Measurements from ENCODE around the gene HM13. TPM values are rescaled to one million over a fixed set of nuclear protein-coding genes. Genes with fewer than 3 reads are reported as not detected.
"Not testable (repeated sequence)": the region's sequence is repeated elsewhere in the genome, so short reads cannot be mapped to it uniquely, and the experiment has no call there.

Gene HM13
- total RNA-seq, 2 donors from 2014 or later: 131 to 146 TPM

DNA sequence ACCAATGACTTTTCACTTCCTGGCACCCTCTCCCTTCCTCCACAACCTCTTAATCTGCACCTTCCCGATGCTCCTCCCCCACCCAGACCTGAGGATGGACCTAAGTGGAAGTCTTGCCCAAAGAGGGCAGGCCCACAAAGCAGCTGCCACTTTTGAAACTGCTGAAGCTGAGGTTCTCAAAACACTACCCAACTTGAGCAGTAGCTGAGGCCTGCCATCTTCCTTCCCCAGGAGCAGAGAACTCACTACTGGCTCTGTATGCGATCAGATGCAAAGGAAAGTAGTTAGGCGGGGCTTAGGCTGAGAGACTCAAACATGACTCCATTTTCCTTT, 1.5 kb downstream of the HM13 start:
- H3K4me1 Mint-ChIP-seq (ENCODE audit: low read depth): peaks cover 17% of the 10 kb centered on the region
- no peak overlapping the region for H3K4me3 Mint-ChIP-seq
- ATAC-seq (replicated peaks in 1 of 2) (peak in 1 of 2 donors; percentile 8), DNase-seq (peak in 1 of 2 donors; percentile 22)
- no peak overlapping the region for H3K27ac Mint-ChIP-seq
- no peaks in the 10 kb centered on the region for H3K27me3 Mint-ChIP-seq (ENCODE audit: low read depth)
- peaks cover 4 to 7% of the 10 kb centered on the region in 2 donors for H3K36me3 Mint-ChIP-seq (ENCODE audit: insufficient read depth in 2 of 2)
- H3K9me3 Mint-ChIP-seq: no peaks in the 10 kb centered on the region

DNA sequence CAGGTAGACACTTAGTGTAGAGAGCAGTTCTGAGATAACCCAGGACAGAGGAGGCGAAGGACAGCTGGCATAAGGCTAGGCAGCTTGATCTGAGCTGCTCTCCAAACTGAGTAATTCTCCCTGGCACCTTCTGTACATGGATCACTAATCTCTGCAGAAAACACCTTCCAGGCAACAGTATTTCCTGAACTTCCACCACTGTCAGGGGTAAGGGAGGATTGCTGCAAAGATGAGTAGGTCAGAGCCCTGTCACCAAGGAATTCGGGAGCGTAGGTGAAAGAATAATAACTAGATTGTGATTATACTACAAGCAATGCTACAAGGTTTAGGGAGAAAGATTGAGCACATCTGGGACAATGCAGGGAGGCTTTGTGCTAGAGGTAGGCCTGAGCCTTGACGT, 1.9 kb downstream of the HM13 start:
- H3K27me3 Mint-ChIP-seq (ENCODE audit: low read depth): no peaks in the 10 kb centered on the region
- ATAC-seq (replicated peaks in 1 of 2) (no peak), DNase-seq (no peak)
- peaks cover 21% of the 10 kb centered on the region for H3K4me1 Mint-ChIP-seq (ENCODE audit: low read depth)
- H3K27ac Mint-ChIP-seq: no peak overlapping the region
- no peak overlapping the region for H3K4me3 Mint-ChIP-seq
- no peaks in the 10 kb centered on the region for H3K9me3 Mint-ChIP-seq
- peaks cover 4 to 7% of the 10 kb centered on the region in 2 donors for H3K36me3 Mint-ChIP-seq (ENCODE audit: insufficient read depth in 2 of 2)

DNA sequence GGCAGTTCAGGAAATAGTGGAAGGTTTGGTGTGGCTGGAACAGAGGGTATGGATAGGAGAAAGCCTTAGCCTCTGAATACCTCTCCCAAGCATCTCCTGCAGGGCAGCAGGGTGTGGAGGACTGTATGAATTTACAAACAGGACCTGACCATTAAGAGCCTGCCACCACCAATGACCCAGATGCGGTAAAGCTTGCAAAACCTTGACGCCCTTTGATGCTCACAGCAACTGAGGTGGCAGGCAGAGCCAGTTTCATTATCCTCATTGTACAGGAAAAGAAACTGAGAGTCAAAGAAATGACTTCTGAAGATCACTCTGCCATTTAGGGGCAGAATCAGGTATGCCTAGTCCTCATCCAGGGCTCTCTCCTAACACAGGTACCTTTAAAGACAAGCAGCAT, 2.4 kb downstream of the HM13 start:
- DNase-seq (peak; percentile 24 to 31), ATAC-seq (replicated peaks in 1 of 2) (peak in 1 of 2 donors; percentile 41)
- H3K27me3 Mint-ChIP-seq (ENCODE audit: low read depth): no peaks in the 10 kb centered on the region

DNA sequence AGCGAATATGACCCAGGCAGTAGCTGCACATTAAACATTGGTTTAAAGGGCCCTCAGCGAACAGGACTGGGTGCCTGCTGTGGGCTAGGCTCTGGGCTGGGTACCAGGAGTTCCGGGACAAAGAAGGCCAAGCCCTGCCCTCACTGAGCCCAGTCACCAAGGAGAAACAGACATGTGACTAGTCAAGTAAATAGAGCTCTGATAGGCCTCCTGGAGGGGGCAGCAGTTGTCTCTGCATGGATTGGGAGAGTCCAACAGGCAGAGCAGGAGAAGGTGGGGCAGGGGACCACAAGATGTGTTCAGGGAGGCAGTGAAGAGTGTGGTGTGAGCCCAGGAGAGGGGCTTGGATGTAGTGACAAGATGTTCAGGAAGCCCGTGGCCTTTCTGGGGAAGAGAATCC, 3.1 kb downstream of the HM13 start:
- H3K36me3 Mint-ChIP-seq (ENCODE audit: insufficient read depth in 2 of 2): peaks cover 4 to 7% of the 10 kb centered on the region in 2 donors
- no peak overlapping the region for H3K27ac Mint-ChIP-seq
- peaks cover 31% of the 10 kb centered on the region for H3K4me1 Mint-ChIP-seq (ENCODE audit: low read depth)
- no peaks in the 10 kb centered on the region for H3K27me3 Mint-ChIP-seq (ENCODE audit: low read depth)
- H3K9me3 Mint-ChIP-seq: no peaks in the 10 kb centered on the region
- no peak for ATAC-seq (replicated peaks in 1 of 2)
- DNase-seq: no peak
- no peak overlapping the region for H3K4me3 Mint-ChIP-seq

More for the DNA sequence above, 2.4 kb downstream of the HM13 start:
- Mint-ChIP-seq H3K36me3 (ENCODE audit: insufficient read depth in 2 of 2) (peaks cover 4 to 7% of the 10 kb centered on the region in 2 donors), H3K4me3 (no peak overlapping the region), H3K4me1 (ENCODE audit: low read depth) (peaks cover 25% of the 10 kb centered on the region), H3K9me3 (no peaks in the 10 kb centered on the region), H3K27ac (no peak overlapping the region)

DNA sequence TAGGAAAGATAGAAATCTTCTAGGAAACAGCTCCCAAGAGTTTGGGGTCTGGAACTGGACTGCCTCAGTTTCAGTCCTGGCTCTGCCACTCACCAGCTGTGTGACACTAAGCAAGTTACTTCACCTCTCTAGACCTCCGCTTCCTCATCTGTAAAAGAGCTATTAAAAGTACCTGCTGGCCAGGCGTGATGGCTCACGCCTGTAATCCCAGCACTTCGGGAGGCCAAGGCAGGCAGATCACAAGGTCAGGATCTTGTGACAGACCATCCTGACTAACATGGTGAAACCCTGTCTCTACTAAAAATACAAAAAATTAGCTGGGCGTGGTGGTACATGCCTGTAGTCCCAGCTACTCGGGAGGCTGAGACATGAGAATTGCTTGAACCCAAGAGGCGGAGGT, 7.0 kb downstream of the HM13 start:
- H3K9me3 Mint-ChIP-seq; DNase-seq; ATAC-seq (replicated peaks in 1 of 2); H3K27me3 Mint-ChIP-seq (ENCODE audit: low read depth); H3K27ac Mint-ChIP-seq; H3K4me3 Mint-ChIP-seq: not testable (repeated sequence)
- H3K4me1 Mint-ChIP-seq (ENCODE audit: low read depth): peaks cover 49% of the 10 kb centered on the region
- H3K36me3 Mint-ChIP-seq (ENCODE audit: insufficient read depth in 2 of 2): peaks cover 8 to 11% of the 10 kb centered on the region in 2 donors

DNA sequence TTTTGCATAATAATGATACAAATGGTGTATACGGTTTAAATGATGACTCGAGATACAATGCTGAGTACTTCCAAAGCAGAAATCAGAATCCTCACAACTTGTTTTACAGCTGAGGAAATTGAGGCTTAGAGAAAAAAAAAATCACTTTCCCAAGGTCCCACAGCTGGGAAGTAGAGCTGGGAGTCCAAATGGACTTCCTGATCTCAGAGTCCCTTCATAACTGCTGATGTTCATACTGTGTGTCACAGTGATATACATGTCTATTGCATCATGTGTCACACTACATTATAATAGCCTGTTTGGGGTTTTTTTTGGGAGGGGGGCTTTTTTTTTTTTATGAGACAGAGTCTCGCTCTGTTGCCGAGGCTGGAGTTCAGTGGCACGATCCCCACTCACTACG, 8.5 kb downstream of the HM13 start:
- H3K27ac Mint-ChIP-seq: peak overlapping the region; percentile 63

DNA sequence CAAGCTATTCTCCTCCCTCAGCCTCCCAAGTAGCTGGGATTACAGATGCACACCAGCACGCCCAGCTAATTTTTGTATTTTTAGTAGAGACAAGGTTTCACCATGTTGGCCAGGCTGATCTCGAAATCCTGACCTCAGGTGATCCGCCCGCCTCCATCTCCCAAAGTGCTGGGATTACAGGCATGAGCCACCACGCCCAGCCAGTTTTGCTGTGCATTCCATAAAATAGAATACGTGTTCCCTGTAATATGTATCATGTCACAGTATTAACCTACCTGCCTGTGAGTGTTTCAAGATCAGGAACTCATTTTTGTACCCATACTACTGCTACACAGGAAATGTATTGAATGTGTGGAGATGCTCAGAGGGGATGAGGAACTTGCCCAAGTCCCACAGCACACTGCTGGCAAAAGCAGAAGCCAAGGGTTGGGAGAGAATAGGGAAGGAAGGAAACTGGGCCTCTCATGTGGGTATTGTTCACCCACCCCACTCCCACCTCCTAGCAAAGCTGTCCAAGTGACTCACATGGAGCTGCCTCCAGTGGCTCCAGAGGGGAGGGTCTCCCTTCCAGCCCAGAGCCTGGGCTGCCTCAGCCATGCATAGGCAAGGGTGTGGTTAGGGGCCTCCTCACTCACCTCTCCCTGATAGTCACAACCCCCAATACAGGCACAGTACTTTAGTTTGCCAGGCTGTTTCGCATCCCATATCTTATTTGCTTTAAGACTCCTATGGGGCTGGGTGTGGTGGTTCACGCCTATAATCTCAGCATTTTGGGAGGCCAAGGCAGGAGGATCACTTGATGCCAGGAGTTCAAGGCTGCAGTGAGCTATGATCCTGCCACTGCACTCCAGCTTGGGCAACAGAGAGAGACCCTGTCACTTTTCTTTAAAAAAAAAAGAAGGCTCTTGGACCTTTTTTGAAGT, 9.4 kb downstream of the HM13 start:
- H3K9me3 Mint-ChIP-seq: no peaks in the 10 kb centered on the region
- H3K27me3 Mint-ChIP-seq (ENCODE audit: low read depth): no peaks in the 10 kb centered on the region
- peak overlapping the region; percentile 23 for H3K27ac Mint-ChIP-seq
- ATAC-seq (replicated peaks in 1 of 2) (no peak), DNase-seq (no peak)
- H3K36me3 Mint-ChIP-seq (ENCODE audit: insufficient read depth in 2 of 2): peaks cover 8 to 16% of the 10 kb centered on the region in 2 donors
- H3K4me1 Mint-ChIP-seq (ENCODE audit: low read depth): peaks cover 49% of the 10 kb centered on the region
- no peak overlapping the region for H3K4me3 Mint-ChIP-seq

More for the DNA sequence above, 8.5 kb downstream of the HM13 start:
- DNase-seq (no peak), ATAC-seq (replicated peaks in 1 of 2) (no peak)
- Mint-ChIP-seq H3K36me3 (ENCODE audit: insufficient read depth in 2 of 2) (peaks cover 8 to 16% of the 10 kb centered on the region in 2 donors), H3K4me3 (no peak overlapping the region), H3K27me3 (ENCODE audit: low read depth) (no peaks in the 10 kb centered on the region), H3K9me3 (no peaks in the 10 kb centered on the region), H3K4me1 (ENCODE audit: low read depth) (peaks cover 49% of the 10 kb centered on the region)

DNA sequence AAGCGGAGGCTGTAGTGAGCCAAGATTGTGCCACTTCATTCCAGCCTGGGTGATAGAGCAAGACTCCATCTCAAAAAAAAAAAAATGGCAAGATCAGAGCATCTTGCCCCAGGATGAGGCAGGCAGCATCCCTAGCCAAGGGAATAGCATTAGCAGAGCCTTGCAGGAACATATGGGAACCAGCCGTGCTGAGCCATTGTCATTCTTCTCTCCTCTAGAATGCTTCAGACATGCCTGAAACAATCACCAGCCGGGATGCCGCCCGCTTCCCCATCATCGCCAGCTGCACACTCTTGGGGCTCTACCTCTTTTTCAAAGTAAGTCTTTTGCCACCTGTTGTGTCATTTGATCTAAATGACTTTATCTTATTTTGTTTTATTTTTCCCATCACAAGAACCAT, 13.0 kb downstream of the HM13 start:
- Mint-ChIP-seq H3K4me1 (ENCODE audit: low read depth) (peaks cover 19% of the 10 kb centered on the region), H3K27ac (peak overlapping the region; percentile 5), H3K9me3 (no peaks in the 10 kb centered on the region), H3K36me3 (ENCODE audit: insufficient read depth in 2 of 2) (peaks cover 3 to 14% of the 10 kb centered on the region in 2 donors), H3K4me3 (no peak overlapping the region), H3K27me3 (ENCODE audit: low read depth) (no peaks in the 10 kb centered on the region)
- DNase-seq (no peak), ATAC-seq (replicated peaks in 1 of 2) (no peak)

DNA sequence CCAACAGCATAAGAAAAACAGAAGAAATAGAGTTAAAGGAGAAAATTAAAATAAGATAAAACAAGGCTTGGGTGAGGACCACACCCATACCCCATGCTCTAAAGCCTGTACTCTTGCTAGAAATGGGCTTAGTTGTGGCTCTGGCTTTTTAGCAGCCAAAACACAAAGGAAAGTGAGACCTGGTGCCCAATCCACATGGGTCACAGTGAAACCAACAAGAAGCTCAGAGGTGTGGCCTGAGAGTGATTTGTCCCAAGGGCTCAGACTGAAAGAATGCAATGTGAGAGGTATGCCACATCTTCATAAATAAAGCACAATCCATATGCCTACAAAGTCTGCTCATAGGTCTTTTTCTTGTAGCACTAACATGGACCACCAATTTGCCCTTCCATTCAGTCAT, 21.1 kb downstream of the HM13 start:
- Mint-ChIP-seq H3K4me3 (no peak overlapping the region), H3K4me1 (ENCODE audit: low read depth) (peaks cover 17% of the 10 kb centered on the region), H3K36me3 (ENCODE audit: insufficient read depth in 2 of 2) (peaks cover 19 to 21% of the 10 kb centered on the region in 2 donors), H3K27me3 (ENCODE audit: low read depth) (no peaks in the 10 kb centered on the region), H3K27ac (no peak overlapping the region), H3K9me3 (no peaks in the 10 kb centered on the region)
- no peak for ATAC-seq (replicated peaks in 1 of 2)
- DNase-seq: no peak

DNA sequence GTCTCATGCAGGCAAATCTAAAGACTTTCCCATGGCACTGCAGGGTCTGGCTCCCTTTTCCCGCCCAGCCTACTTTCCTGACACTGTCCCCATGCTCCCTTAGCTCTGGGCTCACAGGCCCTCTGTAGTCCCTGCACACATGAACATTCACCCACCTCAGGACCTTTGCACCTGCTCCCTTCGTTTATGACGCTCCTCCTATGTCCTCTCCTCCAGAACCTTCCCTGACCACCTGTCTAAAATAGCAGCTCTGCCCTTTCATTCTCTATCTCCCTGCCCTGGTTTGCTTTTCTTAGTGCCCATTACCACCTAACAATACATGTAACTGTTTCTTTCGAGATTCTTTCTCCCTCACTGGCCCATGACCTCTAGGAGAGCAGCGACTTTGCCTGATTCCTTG, 22.3 kb downstream of the HM13 start:
- no peak overlapping the region for H3K27ac Mint-ChIP-seq
- H3K36me3 Mint-ChIP-seq (ENCODE audit: insufficient read depth in 2 of 2): peaks cover 16 to 19% of the 10 kb centered on the region in 2 donors
- H3K9me3 Mint-ChIP-seq: no peaks in the 10 kb centered on the region
- H3K4me3 Mint-ChIP-seq: no peak overlapping the region
- no peak for DNase-seq
- H3K27me3 Mint-ChIP-seq (ENCODE audit: low read depth): no peaks in the 10 kb centered on the region
- ATAC-seq (replicated peaks in 1 of 2): no peak
- peaks cover 23% of the 10 kb centered on the region for H3K4me1 Mint-ChIP-seq (ENCODE audit: low read depth)

DNA sequence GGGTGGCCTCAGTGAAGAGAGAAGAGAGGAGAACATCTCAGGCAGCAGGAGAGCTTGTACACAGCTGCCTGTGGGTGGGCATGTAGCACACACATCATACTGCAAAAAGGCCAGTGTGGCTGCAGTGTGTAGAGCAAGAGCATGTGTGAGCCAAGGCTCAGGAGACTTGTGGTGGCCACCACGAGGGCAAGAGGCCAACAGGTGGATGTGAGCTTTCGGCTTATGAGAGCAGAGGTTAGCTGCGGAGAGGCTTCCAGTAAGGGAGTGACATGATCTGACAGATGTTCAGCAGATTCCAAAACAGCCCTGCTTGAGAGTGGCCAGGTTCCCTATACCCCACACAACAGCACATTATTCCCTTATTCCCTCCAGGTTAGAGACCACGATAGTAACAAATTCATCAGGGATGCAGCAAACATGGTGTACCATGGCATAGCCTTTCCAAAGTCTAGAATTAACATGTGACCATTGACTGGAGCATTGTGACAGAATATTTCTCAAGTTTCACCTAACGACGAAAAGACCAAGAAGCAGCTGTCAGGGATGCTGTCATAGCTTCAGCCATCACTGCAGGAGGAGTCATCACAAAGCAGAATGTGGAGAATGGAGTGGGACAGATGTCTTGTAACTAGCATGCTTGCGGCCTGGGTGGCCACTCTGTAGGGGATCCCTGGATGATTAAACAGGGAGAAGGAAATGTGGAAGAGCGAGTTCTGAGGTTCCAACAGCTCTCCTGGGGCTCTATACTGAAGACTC, 23.1 kb downstream of the HM13 start:
- no peaks in the 10 kb centered on the region for H3K9me3 Mint-ChIP-seq
- no peak overlapping the region for H3K27ac Mint-ChIP-seq
- H3K36me3 Mint-ChIP-seq (ENCODE audit: insufficient read depth in 2 of 2): peaks cover 16 to 19% of the 10 kb centered on the region in 2 donors
- peaks cover 30% of the 10 kb centered on the region for H3K4me1 Mint-ChIP-seq (ENCODE audit: low read depth)
- no peak for ATAC-seq (replicated peaks in 1 of 2)
- H3K4me3 Mint-ChIP-seq: no peak overlapping the region
- H3K27me3 Mint-ChIP-seq (ENCODE audit: low read depth): no peaks in the 10 kb centered on the region
- DNase-seq: no peak

DNA sequence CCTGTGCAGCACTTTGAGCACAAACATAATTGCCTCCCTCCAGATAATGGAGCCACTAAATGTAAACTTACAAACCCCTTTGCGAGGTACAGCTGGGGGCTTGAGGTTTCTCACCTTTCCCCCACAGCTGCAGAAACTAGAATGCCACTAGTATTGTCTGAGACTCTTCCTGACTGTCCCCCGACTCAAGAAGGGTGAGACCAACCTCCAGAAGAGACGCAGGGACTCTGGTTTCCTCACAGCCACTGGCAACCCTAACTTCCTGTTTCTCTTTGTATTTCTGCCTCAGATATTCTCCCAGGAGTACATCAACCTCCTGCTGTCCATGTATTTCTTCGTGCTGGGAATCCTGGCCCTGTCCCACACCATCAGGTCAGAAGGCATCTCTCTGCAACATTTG, 23.6 kb downstream of the HM13 start:
- Mint-ChIP-seq H3K9me3 (no peaks in the 10 kb centered on the region), H3K36me3 (ENCODE audit: insufficient read depth in 2 of 2) (peaks cover 12 to 16% of the 10 kb centered on the region in 2 donors), H3K4me1 (ENCODE audit: low read depth) (peaks cover 36% of the 10 kb centered on the region), H3K27ac (peak overlapping the region; percentile 62), H3K4me3 (no peak overlapping the region), H3K27me3 (ENCODE audit: low read depth) (no peaks in the 10 kb centered on the region)
- DNase-seq (no peak), ATAC-seq (replicated peaks in 1 of 2) (no peak)

DNA sequence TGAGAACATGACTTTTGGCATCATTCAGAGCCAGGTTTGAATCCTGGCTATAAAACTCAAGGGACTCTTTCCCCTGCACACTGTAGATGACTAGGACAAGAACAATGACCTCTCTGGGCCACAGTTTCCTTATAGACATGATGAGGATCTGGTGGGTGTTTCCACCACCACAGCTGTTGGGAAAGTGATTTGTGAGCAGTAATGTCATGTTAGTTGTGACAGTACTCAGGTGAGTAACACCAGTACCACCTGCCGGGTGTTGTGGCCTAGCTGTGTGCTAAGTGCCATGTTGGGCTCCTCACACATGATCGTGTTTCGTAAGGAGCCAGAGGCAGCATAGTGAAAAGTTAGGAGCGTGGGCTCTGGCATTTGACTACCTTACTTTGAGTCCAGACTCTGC, 24.1 kb downstream of the HM13 start:
- H3K4me3 Mint-ChIP-seq: no peak overlapping the region
- no peaks in the 10 kb centered on the region for H3K27me3 Mint-ChIP-seq (ENCODE audit: low read depth)
- no peak for ATAC-seq (replicated peaks in 1 of 2)
- peaks cover 12 to 16% of the 10 kb centered on the region in 2 donors for H3K36me3 Mint-ChIP-seq (ENCODE audit: insufficient read depth in 2 of 2)
- peak overlapping the region; percentile 62 for H3K27ac Mint-ChIP-seq
- DNase-seq: no peak
- no peaks in the 10 kb centered on the region for H3K9me3 Mint-ChIP-seq
- peaks cover 38% of the 10 kb centered on the region for H3K4me1 Mint-ChIP-seq (ENCODE audit: low read depth)

All from activated T-cell treated with anti-CD3 and anti-CD28 coated beads, Interleukin-2, amount 50 U/mL, for 72 hours (primary cell).